C4-2B (cell line): ENCODE measurements around the gene TANC1.

Experiments
- ZFX ChIP-seq: fragments of 450-650 bp; IDR thresholded peaks from 2 replicates; pipeline ENCODE4 v1.6.1; 2017
- TF ChIP-seq, protein P1 (sequence below): fragments of 450-650 bp; conservative IDR thresholded peaks from 2 replicates; pipeline ENCODE4 v1.5.1; 2017; ENCODE audit warnings: mild to moderate bottlenecking

- no peak for TF ChIP-seq ZFX
- TF ChIP-seq, protein P1, sequence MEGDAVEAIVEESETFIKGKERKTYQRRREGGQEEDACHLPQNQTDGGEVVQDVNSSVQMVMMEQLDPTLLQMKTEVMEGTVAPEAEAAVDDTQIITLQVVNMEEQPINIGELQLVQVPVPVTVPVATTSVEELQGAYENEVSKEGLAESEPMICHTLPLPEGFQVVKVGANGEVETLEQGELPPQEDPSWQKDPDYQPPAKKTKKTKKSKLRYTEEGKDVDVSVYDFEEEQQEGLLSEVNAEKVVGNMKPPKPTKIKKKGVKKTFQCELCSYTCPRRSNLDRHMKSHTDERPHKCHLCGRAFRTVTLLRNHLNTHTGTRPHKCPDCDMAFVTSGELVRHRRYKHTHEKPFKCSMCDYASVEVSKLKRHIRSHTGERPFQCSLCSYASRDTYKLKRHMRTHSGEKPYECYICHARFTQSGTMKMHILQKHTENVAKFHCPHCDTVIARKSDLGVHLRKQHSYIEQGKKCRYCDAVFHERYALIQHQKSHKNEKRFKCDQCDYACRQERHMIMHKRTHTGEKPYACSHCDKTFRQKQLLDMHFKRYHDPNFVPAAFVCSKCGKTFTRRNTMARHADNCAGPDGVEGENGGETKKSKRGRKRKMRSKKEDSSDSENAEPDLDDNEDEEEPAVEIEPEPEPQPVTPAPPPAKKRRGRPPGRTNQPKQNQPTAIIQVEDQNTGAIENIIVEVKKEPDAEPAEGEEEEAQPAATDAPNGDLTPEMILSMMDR = no peak
Observed at GRCh38 chr2:158931572-158931971, 36.9 kb upstream of the TANC1 start.
